GM23338 (cell line): ENCODE measurements around the gene FBXO31. TPM values are rescaled to one million over a fixed set of nuclear protein-coding genes. Genes with fewer than 3 reads are reported as not detected.

ENCODE experiments used
- ATAC-seq: fragments of 200-7000 bp; cut with Tn5 transposase; 3 replicates; pipeline ENCODE4 v1.9.1; 2020
- DNase-seq: peaks from one replicate; pipeline ENCODE4 v3.0.0-alpha.2; 2015; ENCODE audit warnings: low spot score
- H2AFZ ChIP-seq: fragments of 200-600 bp; sonication (generic); 2 replicates; pipeline ENCODE4 v1.8.0; 2016; ENCODE audit warnings: antibody characterized with exemption, mild to moderate bottlenecking, moderate library complexity
- H3F3A ChIP-seq: fragments of 200-600 bp; sonication (generic); replicated peaks from 2 replicates; pipeline ENCODE4 v1.8.0; 2017; ENCODE audit warnings: antibody characterized with exemption, mixed run types, low read depth
- H3K27ac ChIP-seq: fragments of 200-600 bp; sonication (generic); 2 replicates; pipeline ENCODE4 v1.6.1; 2016; ENCODE audit warnings: low read depth
- H3K27me3 ChIP-seq: fragments of 200-600 bp; sonication (generic); 2 replicates; pipeline ENCODE4 v1.8.0; 2016; ENCODE audit warnings: mild to moderate bottlenecking, mixed run types, moderate library complexity; ENCODE audit not compliant: insufficient read depth
- H3K36me3 ChIP-seq: fragments of 200-600 bp; sonication (generic); 2 replicates; pipeline ENCODE4 v1.8.0; 2016; ENCODE audit warnings: mild to moderate bottlenecking; ENCODE audit not compliant: insufficient read depth
- H3K4me1 ChIP-seq: fragments of 200-600 bp; sonication (generic); 2 replicates; pipeline ENCODE4 v1.8.0; 2016; ENCODE audit warnings: mild to moderate bottlenecking, moderate library complexity; ENCODE audit not compliant: insufficient read depth
- H3K4me2 ChIP-seq: fragments of 200-600 bp; sonication (generic); 2 replicates; pipeline ENCODE4 v1.7.1; 2017; ENCODE audit warnings: mixed run types
- H3K4me3 ChIP-seq: fragments of 200-600 bp; sonication (generic); 2 replicates; pipeline ENCODE4 v1.6.1; 2016; ENCODE audit warnings: mixed run types
- H3K79me2 ChIP-seq: fragments of 200-600 bp; sonication (generic); replicated peaks from 2 replicates; pipeline ENCODE4 v1.8.0; 2017; ENCODE audit warnings: mild to moderate bottlenecking; ENCODE audit not compliant: insufficient read depth
- H3K9me2 ChIP-seq: fragments of 200-600 bp; sonication (generic); 2 replicates; pipeline ENCODE4 v1.8.0; 2017; ENCODE audit not compliant: insufficient read depth
- H4K20me1 ChIP-seq: fragments of 200-600 bp; sonication (generic); replicated peaks from 2 replicates; pipeline ENCODE4 v1.8.0; 2017; ENCODE audit warnings: mild to moderate bottlenecking; ENCODE audit not compliant: insufficient read depth
- H3K27ac Mint-ChIP-seq: 2 replicates; pipeline ENCODE4 v1.8.0; 2020; ENCODE audit warnings: inconsistent platforms, mild to moderate bottlenecking, moderate library complexity, mixed read lengths
- H3K27me3 Mint-ChIP-seq: 3 replicates; pipeline ENCODE4 v1.8.0; 2022; ENCODE audit warnings: low read depth, mild to moderate bottlenecking, moderate library complexity, mixed read lengths, inconsistent platforms; ENCODE audit not compliant: insufficient read depth, poor library complexity
- H3K36me3 Mint-ChIP-seq: 3 replicates; pipeline ENCODE4 v1.8.0; 2021; ENCODE audit warnings: low read depth, mild to moderate bottlenecking, inconsistent platforms, moderate library complexity, mixed read lengths
- H3K4me1 Mint-ChIP-seq: 3 replicates; pipeline ENCODE4 v1.8.0; 2020; ENCODE audit warnings: mild to moderate bottlenecking, inconsistent platforms, mixed read lengths
- H3K4me3 Mint-ChIP-seq: 3 replicates; pipeline ENCODE4 v1.8.0; 2021; ENCODE audit warnings: moderate library complexity, mild to moderate bottlenecking, inconsistent platforms, mixed read lengths
- H3K9me3 Mint-ChIP-seq: 3 replicates; pipeline ENCODE4 v1.8.0; 2020; ENCODE audit warnings: moderate library complexity, mild to moderate bottlenecking, inconsistent platforms, mixed read lengths
- JUNB ChIP-seq: IDR thresholded peaks from one replicate; pipeline ENCODE4 v1.6.1; 2016; ENCODE audit warnings: antibody characterized with exemption; ENCODE audit not compliant: unreplicated experiment
- POLR2AphosphoS5 ChIP-seq: IDR thresholded peaks from 2 replicates; pipeline ENCODE4 v1.6.1; 2016; ENCODE audit warnings: antibody characterized with exemption, low read depth
- STAT1 ChIP-seq: IDR thresholded peaks from one replicate; pipeline ENCODE4 v1.6.1; 2016; ENCODE audit warnings: antibody characterized with exemption; ENCODE audit not compliant: unreplicated experiment
- polyA plus RNA-seq: library from polyadenylated mRNA; unstranded; fragments of >200 nt; fragmentation: Nextera tagmentation; extraction: Ambion mirVana; gene quantifications from 2 replicates; pipeline ENCODE4 v1.2.1, GENCODE V29; 2016
- total RNA-seq: library from RNA; depleted of rRNA; stranded (reverse); fragments of >200 nt; shearing (Covaris generic); gene quantifications from 2 replicates; pipeline ENCODE4 v1.2.3, GENCODE V29; 2014
- TF ChIP-seq, protein P1 (sequence below): fragments of 250-450 bp; sonication (Bioruptor Pico); IDR thresholded peaks from 2 replicates; pipeline ENCODE4 v1.5.0; 2020; ENCODE audit warnings: mild to moderate bottlenecking, moderate library complexity
- TF ChIP-seq, protein P2 (sequence below), 2 experiments: fragments of 200-600 bp in 1 of 2; sonication (generic) in 1 of 2; conservative IDR thresholded peaks; 2 replicates each; pipeline versions ENCODE4 v1.5.1 to v1.6.1; 2016 to 2017; ENCODE audit warnings: antibody characterized with exemption in 2 of 2, low read depth in 2 of 2, mild to moderate bottlenecking in 2 of 2, moderate library complexity in 1 of 2

FBXO31 gene
- total and polyA plus RNA-seq, 2 experiments from 2014 or later = 7.0 to 23.8 TPM

- Histone ChIP-seq H3K36me3 (no peaks in the 10 kb centered on the region), H3K4me2 (no peak overlapping the region), H3K9me2 (no peaks in the 10 kb centered on the region), H3F3A (no peaks in the 10 kb centered on the region), H3K4me3 (no peak overlapping the region), H3K4me1 (no peaks in the 10 kb centered on the region), H2AFZ (no peak overlapping the region), H3K27me3 (no peaks in the 10 kb centered on the region), H3K27ac (no peak overlapping the region), H4K20me1 (peaks cover 3% of the 10 kb centered on the region; the same call in 1 of the 2 replicates), H3K79me2 (no peaks in the 10 kb centered on the region)
- peaks cover 58% of the 10 kb centered on the region for H3K36me3 Mint-ChIP-seq
- DNase-seq (peak; percentile 40), ATAC-seq (peak; percentile 71)
- no peak overlapping the region for H3K4me3 Mint-ChIP-seq
- H3K27me3 Mint-ChIP-seq = peaks cover 9% of the 10 kb centered on the region
- TF ChIP-seq, protein P1, sequence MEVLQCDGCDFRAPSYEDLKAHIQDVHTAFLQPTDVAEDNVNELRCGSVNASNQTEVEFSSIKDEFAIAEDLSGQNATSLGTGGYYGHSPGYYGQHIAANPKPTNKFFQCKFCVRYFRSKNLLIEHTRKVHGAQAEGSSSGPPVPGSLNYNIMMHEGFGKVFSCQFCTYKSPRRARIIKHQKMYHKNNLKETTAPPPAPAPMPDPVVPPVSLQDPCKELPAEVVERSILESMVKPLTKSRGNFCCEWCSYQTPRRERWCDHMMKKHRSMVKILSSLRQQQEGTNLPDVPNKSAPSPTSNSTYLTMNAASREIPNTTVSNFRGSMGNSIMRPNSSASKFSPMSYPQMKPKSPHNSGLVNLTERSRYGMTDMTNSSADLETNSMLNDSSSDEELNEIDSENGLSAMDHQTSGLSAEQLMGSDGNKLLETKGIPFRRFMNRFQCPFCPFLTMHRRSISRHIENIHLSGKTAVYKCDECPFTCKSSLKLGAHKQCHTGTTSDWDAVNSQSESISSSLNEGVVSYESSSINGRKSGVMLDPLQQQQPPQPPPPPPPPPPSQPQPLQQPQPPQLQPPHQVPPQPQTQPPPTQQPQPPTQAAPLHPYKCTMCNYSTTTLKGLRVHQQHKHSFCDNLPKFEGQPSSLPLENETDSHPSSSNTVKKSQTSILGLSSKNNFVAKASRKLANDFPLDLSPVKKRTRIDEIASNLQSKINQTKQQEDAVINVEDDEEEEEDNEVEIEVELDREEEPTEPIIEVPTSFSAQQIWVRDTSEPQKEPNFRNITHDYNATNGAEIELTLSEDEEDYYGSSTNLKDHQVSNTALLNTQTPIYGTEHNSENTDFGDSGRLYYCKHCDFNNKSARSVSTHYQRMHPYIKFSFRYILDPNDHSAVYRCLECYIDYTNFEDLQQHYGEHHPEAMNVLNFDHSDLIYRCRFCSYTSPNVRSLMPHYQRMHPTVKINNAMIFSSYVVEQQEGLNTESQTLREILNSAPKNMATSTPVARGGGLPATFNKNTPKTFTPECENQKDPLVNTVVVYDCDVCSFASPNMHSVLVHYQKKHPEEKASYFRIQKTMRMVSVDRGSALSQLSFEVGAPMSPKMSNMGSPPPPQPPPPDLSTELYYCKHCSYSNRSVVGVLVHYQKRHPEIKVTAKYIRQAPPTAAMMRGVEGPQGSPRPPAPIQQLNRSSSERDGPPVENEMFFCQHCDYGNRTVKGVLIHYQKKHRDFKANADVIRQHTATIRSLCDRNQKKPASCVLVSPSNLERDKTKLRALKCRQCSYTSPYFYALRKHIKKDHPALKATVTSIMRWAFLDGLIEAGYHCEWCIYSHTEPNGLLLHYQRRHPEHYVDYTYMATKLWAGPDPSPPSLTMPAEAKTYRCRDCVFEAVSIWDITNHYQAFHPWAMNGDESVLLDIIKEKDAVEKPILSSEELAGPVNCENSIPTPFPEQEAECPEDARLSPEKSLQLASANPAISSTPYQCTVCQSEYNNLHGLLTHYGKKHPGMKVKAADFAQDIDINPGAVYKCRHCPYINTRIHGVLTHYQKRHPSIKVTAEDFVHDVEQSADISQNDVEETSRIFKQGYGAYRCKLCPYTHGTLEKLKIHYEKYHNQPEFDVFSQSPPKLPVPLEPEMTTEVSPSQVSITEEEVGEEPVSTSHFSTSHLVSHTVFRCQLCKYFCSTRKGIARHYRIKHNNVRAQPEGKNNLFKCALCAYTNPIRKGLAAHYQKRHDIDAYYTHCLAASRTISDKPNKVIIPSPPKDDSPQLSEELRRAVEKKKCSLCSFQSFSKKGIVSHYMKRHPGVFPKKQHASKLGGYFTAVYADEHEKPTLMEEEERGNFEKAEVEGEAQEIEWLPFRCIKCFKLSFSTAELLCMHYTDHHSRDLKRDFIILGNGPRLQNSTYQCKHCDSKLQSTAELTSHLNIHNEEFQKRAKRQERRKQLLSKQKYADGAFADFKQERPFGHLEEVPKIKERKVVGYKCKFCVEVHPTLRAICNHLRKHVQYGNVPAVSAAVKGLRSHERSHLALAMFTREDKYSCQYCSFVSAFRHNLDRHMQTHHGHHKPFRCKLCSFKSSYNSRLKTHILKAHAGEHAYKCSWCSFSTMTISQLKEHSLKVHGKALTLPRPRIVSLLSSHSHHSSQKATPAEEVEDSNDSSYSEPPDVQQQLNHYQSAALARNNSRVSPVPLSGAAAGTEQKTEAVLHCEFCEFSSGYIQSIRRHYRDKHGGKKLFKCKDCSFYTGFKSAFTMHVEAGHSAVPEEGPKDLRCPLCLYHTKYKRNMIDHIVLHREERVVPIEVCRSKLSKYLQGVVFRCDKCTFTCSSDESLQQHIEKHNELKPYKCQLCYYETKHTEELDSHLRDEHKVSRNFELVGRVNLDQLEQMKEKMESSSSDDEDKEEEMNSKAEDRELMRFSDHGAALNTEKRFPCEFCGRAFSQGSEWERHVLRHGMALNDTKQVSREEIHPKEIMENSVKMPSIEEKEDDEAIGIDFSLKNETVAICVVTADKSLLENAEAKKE (CRISPR knock-in tag) = no peak
- TF ChIP-seq POLR2AphosphoS5 (no peak), STAT1 (no peak), JUNB (no peak)
- TF ChIP-seq, protein P2, sequence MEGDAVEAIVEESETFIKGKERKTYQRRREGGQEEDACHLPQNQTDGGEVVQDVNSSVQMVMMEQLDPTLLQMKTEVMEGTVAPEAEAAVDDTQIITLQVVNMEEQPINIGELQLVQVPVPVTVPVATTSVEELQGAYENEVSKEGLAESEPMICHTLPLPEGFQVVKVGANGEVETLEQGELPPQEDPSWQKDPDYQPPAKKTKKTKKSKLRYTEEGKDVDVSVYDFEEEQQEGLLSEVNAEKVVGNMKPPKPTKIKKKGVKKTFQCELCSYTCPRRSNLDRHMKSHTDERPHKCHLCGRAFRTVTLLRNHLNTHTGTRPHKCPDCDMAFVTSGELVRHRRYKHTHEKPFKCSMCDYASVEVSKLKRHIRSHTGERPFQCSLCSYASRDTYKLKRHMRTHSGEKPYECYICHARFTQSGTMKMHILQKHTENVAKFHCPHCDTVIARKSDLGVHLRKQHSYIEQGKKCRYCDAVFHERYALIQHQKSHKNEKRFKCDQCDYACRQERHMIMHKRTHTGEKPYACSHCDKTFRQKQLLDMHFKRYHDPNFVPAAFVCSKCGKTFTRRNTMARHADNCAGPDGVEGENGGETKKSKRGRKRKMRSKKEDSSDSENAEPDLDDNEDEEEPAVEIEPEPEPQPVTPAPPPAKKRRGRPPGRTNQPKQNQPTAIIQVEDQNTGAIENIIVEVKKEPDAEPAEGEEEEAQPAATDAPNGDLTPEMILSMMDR (conservative IDR thresholded peaks at IDR 0.05; ENCODE audit: low read depth in 2 of 2) = peak in 1 of 2 experiments; percentile 57; a peak in 2 of 4 replicates
- peaks cover 3% of the 10 kb centered on the region; the same call in 1 of the 3 replicates for H3K4me1 Mint-ChIP-seq
- no peaks in the 10 kb centered on the region for H3K9me3 Mint-ChIP-seq
- peak overlapping the region; percentile 43; the same call in 1 of the 2 replicates for H3K27ac Mint-ChIP-seq
Measured at GRCh38 chr16:87410968-87411367, 27.4 kb upstream of the FBXO31 start.
